Muscle of leg (tissue), 11 donors: ENCODE data around the gene MPRIP. TPM values are rescaled to one million over a fixed set of nuclear protein-coding genes. Genes with fewer than 3 reads are reported as not detected.
A peak's percentile ranks its signal among the peaks of the same experiment; 100 is the strongest.
"Not testable (repeated sequence)": the region's sequence is repeated elsewhere in the genome, so short reads cannot be mapped to it uniquely, and the experiment has no call there.

Experiments
- DNase-seq: peaks from one replicate; pipeline ENCODE4 v3.0.0; 2013
- H3K27ac ChIP-seq: one replicate; pipeline ENCODE4 v1.5.1; 2013; ENCODE audit warnings: mild to moderate bottlenecking, low read length, control low read depth
- H3K27me3 ChIP-seq: one replicate; pipeline ENCODE4 v1.6.1; 2013; ENCODE audit warnings: low read length; ENCODE audit not compliant: control insufficient read depth, insufficient read depth
- H3K36me3 ChIP-seq: one replicate; pipeline ENCODE4 v1.6.1; 2013; ENCODE audit warnings: low read length; ENCODE audit not compliant: control insufficient read depth, insufficient read depth
- H3K4me1 ChIP-seq: one replicate; pipeline ENCODE4 v1.6.1; 2013; ENCODE audit warnings: low read length; ENCODE audit not compliant: control insufficient read depth, insufficient read depth
- H3K4me3 ChIP-seq: one replicate; pipeline ENCODE4 v1.5.1; 2013; ENCODE audit warnings: low read length, control low read depth
- H3K9me3 ChIP-seq: replicated peaks from 2 replicates; pipeline ENCODE4 v1.6.1; 2013; ENCODE audit warnings: low read depth, low read length; ENCODE audit not compliant: control insufficient read depth
- WGBS: methylation state at CpG from one replicate; pipeline ENCODE4 v1.1.5; 2013; ENCODE audit warnings: missing lambda C conversion rate; ENCODE audit not compliant: insufficient coverage; 5-methylcytosine and 5-hydroxymethylcytosine counted together
- polyA plus RNA-seq, 8 donors: library from polyadenylated mRNA; unstranded; fragments of 120-200 nt; gene quantifications; one replicate each; pipeline versions ENCODE4 v1.2.1 to v1.2.3, GENCODE V29; 2013; ENCODE audit warnings: inconsistent platforms in 1 of 8, low replicate concordance in 1 of 8; ENCODE audit not compliant: insufficient read length in 8 of 8, insufficient read depth in 1 of 8
- total RNA-seq: library from RNA; stranded (reverse); fragments of 120-200 nt; gene quantifications from one replicate; pipeline ENCODE4 v1.2.4, GENCODE V29; 2013

The MPRIP gene
- total and polyA plus RNA-seq, 9 donors, result 144 to 211 (median 198) TPM

GRCh38 chr17:17181666-17182597, 139.7 kb downstream of the MPRIP start:
- WGBS, result 58% methylated on average over 12 of the region's 15 CpGs
- H3K4me3 ChIP-seq, result no peak overlapping the region
- H3K9me3 ChIP-seq, result no peaks in the 10 kb centered on the region
- peaks cover 15% of the 10 kb centered on the region for H3K4me1 ChIP-seq
- DNase-seq, result peak; percentile 39
- H3K27me3 ChIP-seq, result no peaks in the 10 kb centered on the region
- H3K27ac ChIP-seq, result no peak overlapping the region
- H3K36me3 ChIP-seq, result peaks cover 79% of the 10 kb centered on the region

GRCh38 chr17:17182598-17183136, 140.4 kb downstream of the MPRIP start:
- H3K27me3 ChIP-seq, result no peaks in the 10 kb centered on the region
- peaks cover 78% of the 10 kb centered on the region for H3K36me3 ChIP-seq
- no peak overlapping the region for H3K4me3 ChIP-seq
- H3K27ac ChIP-seq, result no peak overlapping the region
- DNase-seq, result no peak
- 93% methylated on average over 5 of the region's 6 CpGs for WGBS
- H3K9me3 ChIP-seq, result no peaks in the 10 kb centered on the region
- peaks cover 19% of the 10 kb centered on the region for H3K4me1 ChIP-seq

- Histone ChIP-seq H3K27ac (no peak overlapping the region), H3K36me3 (peaks cover 77% of the 10 kb centered on the region), H3K4me1 (peaks cover 19% of the 10 kb centered on the region), H3K27me3 (no peaks in the 10 kb centered on the region), H3K4me3 (no peak overlapping the region), H3K9me3 (no peaks in the 10 kb centered on the region)
- DNase-seq, result no peak
- WGBS, result 95% methylated on average over 2 of the region's 4 CpGs
These were observed 141.5 kb downstream of the MPRIP start for GRCh38 chr17:17183744-17184143.

GRCh38 chr17:17184985-17185757, 142.9 kb downstream of the MPRIP start:
- Histone ChIP-seq H3K36me3 (peaks cover 72% of the 10 kb centered on the region), H3K4me1 (peaks cover 19% of the 10 kb centered on the region)
- H3K9me3 ChIP-seq, H3K27me3 ChIP-seq, H3K4me3 ChIP-seq, H3K27ac ChIP-seq, DNase-seq: not testable (repeated sequence)
- WGBS, result 70% methylated on average over 2 of the region's 13 CpGs

- Histone ChIP-seq H3K36me3 (peaks cover 64% of the 10 kb centered on the region), H3K4me3 (no peak overlapping the region), H3K27me3 (no peaks in the 10 kb centered on the region), H3K4me1 (peaks cover 20% of the 10 kb centered on the region), H3K27ac (no peak overlapping the region), H3K9me3 (no peaks in the 10 kb centered on the region)
- WGBS, result 64% methylated on average over 2 of the region's 3 CpGs
- no peak for DNase-seq
These were observed 143.8 kb downstream of the MPRIP start for GRCh38 chr17:17186051-17186450.

- H3K4me1 ChIP-seq, result peaks cover 23% of the 10 kb centered on the region
- 67% methylated on average over 13 of the region's 14 CpGs for WGBS
- no peak overlapping the region for H3K27ac ChIP-seq
- no peaks in the 10 kb centered on the region for H3K27me3 ChIP-seq
- no peaks in the 10 kb centered on the region for H3K9me3 ChIP-seq
- no peak overlapping the region for H3K4me3 ChIP-seq
- no peak for DNase-seq
- H3K36me3 ChIP-seq, result peaks cover 59% of the 10 kb centered on the region
These were observed 144.6 kb downstream of the MPRIP start for GRCh38 chr17:17186551-17187505.

- Histone ChIP-seq H3K36me3 (peaks cover 44% of the 10 kb centered on the region), H3K9me3 (no peaks in the 10 kb centered on the region), H3K4me3 (no peak overlapping the region), H3K4me1 (peaks cover 23% of the 10 kb centered on the region), H3K27me3 (no peaks in the 10 kb centered on the region), H3K27ac (no peak overlapping the region)
- 100% methylated on average over 2 of the region's 4 CpGs for WGBS
- no peak for DNase-seq
These were observed 146.3 kb downstream of the MPRIP start for GRCh38 chr17:17188586-17188985.

- Histone ChIP-seq H3K4me3 (no peak overlapping the region), H3K9me3 (no peaks in the 10 kb centered on the region), H3K27ac (no peak overlapping the region), H3K36me3 (peaks cover 37% of the 10 kb centered on the region), H3K27me3 (no peaks in the 10 kb centered on the region), H3K4me1 (peaks cover 21% of the 10 kb centered on the region)
- DNase-seq, result no peak
- 29% methylated on average over 3 of the region's 4 CpGs for WGBS
These were observed 147.3 kb downstream of the MPRIP start for GRCh38 chr17:17189559-17189958.

GRCh38 chr17:17190188-17190587, 147.9 kb downstream of the MPRIP start:
- Histone ChIP-seq H3K9me3 (no peaks in the 10 kb centered on the region), H3K36me3 (peaks cover 34% of the 10 kb centered on the region), H3K27ac (no peak overlapping the region), H3K27me3 (no peaks in the 10 kb centered on the region), H3K4me1 (peaks cover 19% of the 10 kb centered on the region), H3K4me3 (no peak overlapping the region)
- 81% methylated on average over 7 of the region's 7 CpGs for WGBS
- DNase-seq, result no peak
